Measurements from ENCODE around the gene PRAC2. TPM values are rescaled to one million over a fixed set of nuclear protein-coding genes. Genes with fewer than 3 reads are reported as not detected.

PRAC2 gene
- total and polyA plus RNA-seq, 2 experiments from 2014 or later = not detected

DNA sequence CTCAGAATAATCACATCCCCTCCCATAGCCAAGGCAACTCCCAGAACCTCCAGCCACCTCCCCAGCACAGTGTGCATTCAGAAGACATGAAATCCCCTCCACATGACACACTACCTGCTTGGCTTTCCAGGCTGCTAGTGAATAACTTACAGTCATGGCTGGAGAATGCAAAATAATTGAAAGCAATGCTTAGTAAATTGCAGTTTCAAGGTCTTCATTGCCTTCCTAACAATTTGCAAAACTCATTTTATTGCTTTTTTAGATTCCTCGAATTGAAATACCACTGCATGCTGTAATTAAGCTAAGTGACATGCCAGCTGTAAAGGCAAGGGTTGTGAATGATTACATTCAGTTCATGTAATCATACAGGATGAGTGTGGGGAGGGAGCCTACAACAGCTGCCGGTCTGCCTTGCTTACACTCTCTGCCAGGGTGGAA is 34.6 kb downstream of the PRAC2 start:
- Histone ChIP-seq H3F3A (ENCODE audit: insufficient read depth) (no peaks in the 10 kb centered on the region), H3K4me1 (ENCODE audit: insufficient read depth) (peaks cover 6% of the 10 kb centered on the region; the same call in 1 of the 2 replicates), H3K36me3 (ENCODE audit: low read depth) (no peaks in the 10 kb centered on the region), H3K27me3 (replicated peaks; ENCODE audit: insufficient read depth) (peaks cover 78% of the 10 kb centered on the region), H2AFZ (no peak overlapping the region), H3K9me3 (ENCODE audit: low read depth) (no peaks in the 10 kb centered on the region), H3K79me2 (ENCODE audit: insufficient read depth) (no peaks in the 10 kb centered on the region), H3K4me3 (no peak overlapping the region), H3K4me2 (ENCODE audit: unreplicated experiment) (no peak overlapping the region), H3K9ac (no peak overlapping the region), H3K27ac (no peak overlapping the region), H3K9me2 (ENCODE audit: insufficient read depth) (no peaks in the 10 kb centered on the region), H4K20me1 (ENCODE audit: insufficient read depth) (no peaks in the 10 kb centered on the region)
- no peak for TF ChIP-seq EZH2 (IDR thresholded peaks at IDR 0.05; ENCODE audit: insufficient read depth, poor library complexity, severe bottlenecking)
- no peak for TF ChIP-seq EZH2phosphoT487 (IDR thresholded peaks at IDR 0.05; ENCODE audit: insufficient read depth, low read depth)
- peak; percentile 32 for DNase-seq
- WGBS, 2 experiments (ENCODE audit: low coverage in 1 of 2, low lambda C conversion rate in 2 of 2, missing lambda C conversion rate in 2 of 2) = 33 to 35% methylated on average over 2 of the region's 2 CpGs
- in situ Hi-C loops (cut with MboI) = no loop called here

DNA sequence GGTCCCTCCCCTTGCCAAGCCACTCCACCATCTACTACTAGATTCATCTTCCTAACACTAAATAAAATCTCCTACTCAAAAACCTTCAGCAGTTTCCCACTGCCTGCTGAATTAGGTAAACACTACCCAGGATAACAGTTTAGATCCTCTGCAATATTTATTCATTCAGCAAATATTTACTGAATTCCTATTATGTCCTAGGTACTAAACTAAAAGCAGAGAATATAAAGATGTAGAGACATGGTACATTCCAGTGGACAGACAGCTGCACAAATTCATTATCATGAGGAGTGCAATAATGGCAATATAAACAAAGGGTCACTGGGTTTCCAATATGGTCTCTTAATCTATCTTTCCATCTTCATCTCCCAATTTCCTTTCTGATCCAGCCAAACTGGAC is 36.3 kb downstream of the PRAC2 start:
- in situ Hi-C loops (cut with MboI) = no loop called here

DNA sequence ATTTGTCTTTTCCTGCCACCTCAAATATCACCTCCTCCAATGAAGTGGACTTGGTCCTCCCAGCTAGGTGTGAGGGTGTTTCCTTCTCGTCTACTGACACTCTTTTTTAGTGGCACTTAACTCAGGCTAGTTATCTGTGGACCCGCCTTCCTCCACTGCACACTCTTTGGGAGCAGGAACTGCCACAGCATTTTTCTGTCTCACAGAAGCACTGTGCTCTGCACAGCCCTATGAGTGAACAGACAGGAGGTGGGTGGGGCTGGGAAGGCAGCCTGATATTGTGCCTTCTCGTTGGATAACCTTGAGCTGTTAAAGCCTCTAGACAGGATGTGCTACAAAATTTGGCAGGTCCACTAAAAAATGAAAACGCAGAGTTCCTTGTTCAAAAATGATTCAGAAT is 37.4 kb downstream of the PRAC2 start:
- TF ChIP-seq EZH2 (IDR thresholded peaks at IDR 0.05; ENCODE audit: insufficient read depth, poor library complexity, severe bottlenecking) = no peak
- TF ChIP-seq EZH2phosphoT487 (IDR thresholded peaks at IDR 0.05; ENCODE audit: insufficient read depth, low read depth) = no peak
- no peaks in the 10 kb centered on the region for H3K36me3 ChIP-seq (ENCODE audit: low read depth)
- no peaks in the 10 kb centered on the region for H3K9me3 ChIP-seq (ENCODE audit: low read depth)
- H3F3A ChIP-seq (ENCODE audit: insufficient read depth) = no peaks in the 10 kb centered on the region
- no peak overlapping the region for H3K27ac ChIP-seq
- no peak overlapping the region for H3K9ac ChIP-seq
- peaks cover 71% of the 10 kb centered on the region for H3K27me3 ChIP-seq (replicated peaks; ENCODE audit: insufficient read depth)
- WGBS, 2 experiments (ENCODE audit: low coverage in 1 of 2, low lambda C conversion rate in 2 of 2, missing lambda C conversion rate in 2 of 2) = 23 to 37% methylated on average over 4 of the region's 4 CpGs
- H3K79me2 ChIP-seq (ENCODE audit: insufficient read depth) = no peaks in the 10 kb centered on the region
- no peak overlapping the region for H2AFZ ChIP-seq
- no peak overlapping the region for H3K4me3 ChIP-seq
- DNase-seq = no peak
- no peak overlapping the region for H3K4me2 ChIP-seq (ENCODE audit: unreplicated experiment)
- in situ Hi-C loops (cut with MboI) = no loop called here
- no peaks in the 10 kb centered on the region for H3K9me2 ChIP-seq (ENCODE audit: insufficient read depth)
- no peaks in the 10 kb centered on the region for H3K4me1 ChIP-seq (ENCODE audit: insufficient read depth)
- H4K20me1 ChIP-seq (ENCODE audit: insufficient read depth) = no peaks in the 10 kb centered on the region

More for the DNA sequence above, 36.3 kb downstream of the PRAC2 start:
- no peaks in the 10 kb centered on the region for H3F3A ChIP-seq (ENCODE audit: insufficient read depth)
- no peak overlapping the region for H3K4me2 ChIP-seq (ENCODE audit: unreplicated experiment)
- H3K27me3 ChIP-seq (replicated peaks; ENCODE audit: insufficient read depth) = peaks cover 77% of the 10 kb centered on the region
- H2AFZ ChIP-seq = no peak overlapping the region
- no peaks in the 10 kb centered on the region for H3K79me2 ChIP-seq (ENCODE audit: insufficient read depth)
- no peaks in the 10 kb centered on the region for H3K9me3 ChIP-seq (ENCODE audit: low read depth)
- no peaks in the 10 kb centered on the region for H4K20me1 ChIP-seq (ENCODE audit: insufficient read depth)
- no peak overlapping the region for H3K4me3 ChIP-seq
- H3K36me3 ChIP-seq (ENCODE audit: low read depth) = no peaks in the 10 kb centered on the region
- no peak for DNase-seq
- no peaks in the 10 kb centered on the region for H3K9me2 ChIP-seq (ENCODE audit: insufficient read depth)
- TF ChIP-seq EZH2phosphoT487 (IDR thresholded peaks at IDR 0.05; ENCODE audit: insufficient read depth, low read depth) = no peak
- H3K9ac ChIP-seq = no peak overlapping the region
- no peaks in the 10 kb centered on the region for H3K4me1 ChIP-seq (ENCODE audit: insufficient read depth)
- no peak overlapping the region for H3K27ac ChIP-seq

DNA sequence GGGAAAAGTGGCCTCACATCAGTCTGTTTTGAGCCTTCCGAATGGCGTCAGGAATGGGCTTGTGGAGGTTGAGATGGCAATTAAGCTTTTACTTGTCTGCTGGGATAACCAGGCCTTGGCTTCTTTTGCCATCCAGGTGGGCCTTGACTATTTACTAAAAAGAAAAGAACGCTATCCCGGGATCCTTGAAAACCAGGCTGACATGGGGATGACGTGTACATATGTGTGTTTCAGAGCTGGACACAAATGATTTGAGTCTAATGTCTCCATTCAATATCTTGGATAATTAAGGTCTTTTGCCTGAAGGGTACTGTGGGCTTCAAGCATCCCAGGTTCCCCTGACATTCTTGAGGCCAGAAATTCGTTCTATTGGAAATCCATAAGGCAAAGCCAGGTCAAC is 38.1 kb downstream of the PRAC2 start:
- no peak overlapping the region for H3K9ac ChIP-seq
- in situ Hi-C loops (cut with MboI) = no loop called here
- H3F3A ChIP-seq (ENCODE audit: insufficient read depth) = no peaks in the 10 kb centered on the region
- no peaks in the 10 kb centered on the region for H3K79me2 ChIP-seq (ENCODE audit: insufficient read depth)
- H3K4me1 ChIP-seq (ENCODE audit: insufficient read depth) = no peaks in the 10 kb centered on the region
- no peaks in the 10 kb centered on the region for H3K9me3 ChIP-seq (ENCODE audit: low read depth)
- H3K36me3 ChIP-seq (ENCODE audit: low read depth) = no peaks in the 10 kb centered on the region
- H3K27me3 ChIP-seq (replicated peaks; ENCODE audit: insufficient read depth) = peaks cover 68% of the 10 kb centered on the region
- TF ChIP-seq EZH2phosphoT487 (IDR thresholded peaks at IDR 0.05; ENCODE audit: insufficient read depth, low read depth) = no peak
- no peak overlapping the region for H3K4me2 ChIP-seq (ENCODE audit: unreplicated experiment)
- 55 to 57% methylated on average over 6 of the region's 6 CpGs for WGBS, 2 experiments (ENCODE audit: low coverage in 1 of 2, low lambda C conversion rate in 2 of 2, missing lambda C conversion rate in 2 of 2)
- H3K27ac ChIP-seq = no peak overlapping the region
- no peak overlapping the region for H3K4me3 ChIP-seq
- no peak overlapping the region for H2AFZ ChIP-seq
- DNase-seq = no peak
- H4K20me1 ChIP-seq (ENCODE audit: insufficient read depth) = no peaks in the 10 kb centered on the region
- no peaks in the 10 kb centered on the region for H3K9me2 ChIP-seq (ENCODE audit: insufficient read depth)

DNA sequence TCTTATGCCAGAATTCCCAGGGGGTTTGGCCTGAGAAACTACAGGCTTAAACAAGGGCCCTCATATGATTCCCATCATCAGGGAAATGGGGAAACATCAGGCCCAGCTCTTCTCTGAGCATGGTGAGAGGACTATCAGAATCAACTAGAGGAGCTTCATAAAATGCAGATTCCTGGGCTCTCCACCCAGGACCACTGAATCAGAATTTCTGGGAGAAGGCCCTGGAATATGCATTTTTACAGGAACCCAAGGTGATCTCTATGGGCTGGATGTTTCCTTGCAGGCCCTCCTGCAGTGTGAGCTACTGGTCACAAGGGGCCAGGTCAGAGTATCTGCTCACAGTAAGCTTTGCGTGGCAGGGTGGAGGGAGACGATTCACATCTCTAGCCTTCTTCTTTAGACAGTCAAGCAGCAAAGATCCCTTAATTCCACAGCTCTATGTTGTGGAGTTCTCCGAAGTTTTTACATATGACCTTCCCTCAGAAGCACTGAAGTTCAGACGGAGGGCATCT is 44.3 kb downstream of the PRAC2 start:
- no peak overlapping the region for H3K9ac ChIP-seq
- no peaks in the 10 kb centered on the region for H4K20me1 ChIP-seq (ENCODE audit: insufficient read depth)
- no peaks in the 10 kb centered on the region for H3K4me1 ChIP-seq (ENCODE audit: insufficient read depth)
- H3K27ac ChIP-seq = no peak overlapping the region
- H3K79me2 ChIP-seq (ENCODE audit: insufficient read depth) = no peaks in the 10 kb centered on the region
- no peak for TF ChIP-seq EZH2 (IDR thresholded peaks at IDR 0.05; ENCODE audit: insufficient read depth, poor library complexity, severe bottlenecking)
- no peak for TF ChIP-seq EZH2phosphoT487 (IDR thresholded peaks at IDR 0.05; ENCODE audit: insufficient read depth, low read depth)
- H3F3A ChIP-seq (ENCODE audit: insufficient read depth) = no peaks in the 10 kb centered on the region
- no peaks in the 10 kb centered on the region for H3K9me2 ChIP-seq (ENCODE audit: insufficient read depth)
- no peaks in the 10 kb centered on the region for H3K9me3 ChIP-seq (ENCODE audit: low read depth)
- in situ Hi-C loops (cut with MboI) = no loop called here
- DNase-seq = peak; percentile 44
- no peak overlapping the region for H3K4me3 ChIP-seq
- H3K4me2 ChIP-seq (ENCODE audit: unreplicated experiment) = no peak overlapping the region
- H3K27me3 ChIP-seq (replicated peaks; ENCODE audit: insufficient read depth) = peaks cover 45% of the 10 kb centered on the region
- no peaks in the 10 kb centered on the region for H3K36me3 ChIP-seq (ENCODE audit: low read depth)
- no peak overlapping the region for H2AFZ ChIP-seq
- 51 to 52% methylated on average over 4 of the region's 4 CpGs for WGBS, 2 experiments (ENCODE audit: low coverage in 1 of 2, low lambda C conversion rate in 2 of 2, missing lambda C conversion rate in 2 of 2)

All from GM23248 (cell line).